GM19351 (cell line): ENCODE data around the gene WSCD1.

Source experiments
- ATAC-seq: cut with Tn5 transposase; IDR thresholded peaks from one replicate; pipeline ENCODE4 v1.9.1; 2021; ENCODE audit warnings: mild to moderate bottlenecking, moderate library complexity; ENCODE audit not compliant: unreplicated experiment

WSCD1 gene

DNA sequence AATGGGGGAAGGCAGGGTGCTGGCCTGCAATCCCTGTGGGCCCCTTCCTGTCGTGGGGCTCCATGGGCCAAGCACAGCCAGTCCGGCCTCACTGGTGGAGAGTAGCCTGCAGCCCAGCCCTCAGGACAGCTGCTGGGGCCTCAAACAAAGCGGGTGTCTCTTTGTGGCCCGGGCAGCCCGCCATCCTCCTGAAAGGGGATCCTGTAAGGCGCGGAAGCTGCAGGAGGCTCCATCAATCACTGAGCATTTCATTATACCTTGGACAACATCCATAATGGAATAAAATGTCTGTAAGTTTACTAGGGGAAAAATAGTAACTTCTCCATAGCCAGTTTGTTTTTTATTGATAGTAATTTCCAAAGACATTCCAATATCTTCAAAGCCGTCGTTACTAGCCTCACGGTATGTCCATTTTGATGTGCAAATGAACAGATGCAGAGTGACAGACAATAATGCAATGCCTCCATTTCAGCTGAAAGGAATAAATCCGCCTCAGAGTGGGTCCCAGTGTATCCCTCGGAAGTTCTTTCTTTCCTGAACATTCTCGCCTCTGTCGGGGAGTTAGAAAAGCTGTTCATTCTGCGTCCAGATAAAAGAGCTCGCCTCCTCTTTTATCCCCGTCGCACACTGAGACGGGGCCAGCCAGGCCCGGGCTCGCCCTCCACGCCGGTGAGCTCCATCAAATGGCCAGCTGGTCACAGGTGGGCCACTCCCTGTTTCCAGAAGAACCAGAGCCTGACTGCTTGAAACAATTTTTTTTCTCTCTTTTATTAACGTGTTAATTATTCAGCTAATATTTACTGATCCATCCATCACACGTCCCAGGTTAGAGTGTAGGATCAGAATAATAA lies 14.4 kb downstream of the WSCD1 start:
- ATAC-seq = no peak

DNA sequence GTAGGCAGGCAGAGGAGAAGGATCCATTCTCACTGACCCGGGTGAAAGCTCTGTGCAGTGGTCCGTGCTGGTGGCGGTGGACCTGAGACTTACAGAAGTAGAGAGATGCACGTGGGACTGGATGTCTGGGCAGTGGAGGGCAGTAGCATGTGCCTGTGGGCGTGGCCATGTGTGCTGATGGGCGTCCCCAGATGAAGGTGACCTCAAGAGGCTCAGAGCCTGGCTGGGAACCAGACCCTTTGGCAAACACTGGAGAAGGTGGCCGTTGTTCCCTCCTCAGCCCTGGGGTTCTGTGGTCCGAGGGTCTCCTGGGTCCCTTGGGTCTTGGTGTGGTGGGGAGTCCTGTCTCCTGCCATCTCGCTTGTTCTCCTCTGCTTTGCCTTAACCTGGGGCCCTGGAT lies 15.6 kb downstream of the WSCD1 start:
- no peak for ATAC-seq

GRCh38 chr17:6086603-6087400 lies 16.6 kb downstream of the WSCD1 start:
- ATAC-seq = no peak

DNA sequence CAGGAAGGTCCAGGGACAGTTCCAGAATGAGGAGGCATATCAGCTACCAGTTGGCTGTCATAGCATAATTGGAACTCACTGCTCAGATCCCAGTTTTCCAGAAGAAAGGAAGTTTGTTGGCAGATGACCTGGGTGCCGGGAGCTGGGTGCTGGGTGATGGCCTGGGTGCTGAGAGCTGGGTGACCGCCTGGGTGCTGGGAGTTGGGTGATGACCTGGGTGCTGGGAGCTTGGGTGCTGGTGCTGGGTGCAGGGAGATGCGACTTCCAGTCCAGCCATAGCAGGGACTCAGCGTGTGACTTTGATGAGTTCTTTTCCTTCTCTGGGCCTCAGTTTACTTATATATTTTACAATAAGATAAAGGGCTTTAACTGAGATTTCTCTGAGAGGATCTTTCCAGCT lies 18.0 kb downstream of the WSCD1 start:
- ATAC-seq = no peak

- no peak for ATAC-seq
Measured at GRCh38 chr17:6090253-6090652, 20.1 kb downstream of the WSCD1 start.

GRCh38 chr17:6092182-6092902 lies 22.2 kb downstream of the WSCD1 start:
- ATAC-seq = no peak

DNA sequence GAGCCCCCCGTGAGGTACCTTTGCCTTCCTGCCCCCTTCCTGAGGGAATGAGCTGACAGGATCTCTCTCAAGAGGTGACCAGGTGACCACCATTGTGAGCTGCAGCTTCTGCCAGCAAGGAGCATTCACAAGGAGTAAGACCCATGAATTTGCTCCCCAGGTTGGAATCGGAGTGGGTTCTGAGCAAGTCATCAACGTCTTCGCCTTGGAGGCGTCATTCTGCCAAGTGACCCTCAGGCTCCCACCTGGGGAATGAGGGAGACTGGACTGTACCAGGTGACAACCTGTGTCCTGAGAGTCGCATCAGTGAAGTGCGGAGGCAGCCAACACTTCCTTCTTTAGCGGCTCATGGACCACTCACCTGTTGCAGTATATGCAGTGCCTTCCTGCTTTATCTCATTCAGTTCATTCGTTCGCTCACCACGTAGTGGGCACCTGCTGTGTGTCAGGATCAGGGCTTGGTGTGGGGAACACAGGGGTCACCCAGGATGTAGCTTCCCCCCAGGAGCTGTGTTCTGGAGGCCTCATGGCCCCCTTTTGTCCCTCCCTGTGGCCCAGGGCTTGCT lies 22.8 kb downstream of the WSCD1 start:
- ATAC-seq = no peak

DNA sequence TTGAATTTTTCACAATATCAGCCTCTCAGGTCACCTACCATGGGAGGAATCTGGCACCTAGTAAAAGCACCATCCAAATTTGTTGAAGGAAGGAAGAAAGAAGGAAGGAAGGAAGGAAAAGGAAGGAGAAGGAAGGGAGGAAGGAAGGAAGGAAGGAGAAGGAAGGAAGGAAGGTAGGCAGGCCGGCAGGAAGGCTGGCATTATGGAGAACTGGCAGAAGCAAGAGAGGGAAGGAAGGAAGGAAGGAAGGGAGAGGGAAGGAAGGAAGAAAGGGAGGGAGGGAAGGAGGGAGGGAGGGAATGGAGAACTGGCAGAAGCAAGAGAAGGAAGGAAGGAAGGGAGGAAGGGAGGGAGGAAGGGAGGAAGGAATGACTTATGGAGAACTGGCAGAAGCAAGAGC lies 24.3 kb downstream of the WSCD1 start:
- no peak for ATAC-seq

GRCh38 chr17:6094926-6095325 lies 24.7 kb downstream of the WSCD1 start:
- no peak for ATAC-seq

DNA sequence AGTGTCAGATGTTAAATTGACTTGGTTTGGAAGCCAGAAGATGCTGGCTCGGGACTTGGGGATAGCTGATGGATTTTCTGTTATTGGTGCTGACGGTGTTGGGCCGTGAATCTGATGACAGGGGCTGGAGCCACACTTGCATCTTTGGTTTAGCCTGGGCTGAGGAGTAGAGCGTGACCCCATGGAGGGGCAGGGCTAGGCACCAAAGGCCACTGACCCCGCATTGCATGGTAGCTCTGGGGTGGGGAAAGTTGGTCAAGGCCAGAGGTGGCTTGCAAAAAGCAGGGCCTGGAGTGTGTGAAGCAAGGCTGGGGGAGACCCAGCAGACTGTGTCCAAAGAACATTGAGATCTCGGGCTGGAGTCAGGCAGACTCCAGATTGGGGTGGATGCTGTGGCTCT lies 25.3 kb downstream of the WSCD1 start:
- no peak for ATAC-seq

GRCh38 chr17:6096201-6097004 lies 26.2 kb downstream of the WSCD1 start:
- ATAC-seq = no peak

DNA sequence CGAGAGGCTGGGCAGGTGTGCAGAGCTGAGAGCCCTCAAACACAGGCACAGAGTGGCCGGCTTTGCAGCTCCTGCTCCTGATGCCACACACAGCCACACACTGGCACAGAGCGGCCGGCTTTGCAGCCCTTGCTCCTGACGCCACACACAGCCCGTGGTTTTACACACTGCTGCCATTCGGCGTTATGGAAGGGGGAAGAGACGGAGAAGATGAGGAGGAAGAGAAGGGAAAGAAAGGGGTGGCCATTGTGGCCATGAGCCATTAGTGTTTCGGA lies 26.8 kb downstream of the WSCD1 start:
- ATAC-seq = no peak

DNA sequence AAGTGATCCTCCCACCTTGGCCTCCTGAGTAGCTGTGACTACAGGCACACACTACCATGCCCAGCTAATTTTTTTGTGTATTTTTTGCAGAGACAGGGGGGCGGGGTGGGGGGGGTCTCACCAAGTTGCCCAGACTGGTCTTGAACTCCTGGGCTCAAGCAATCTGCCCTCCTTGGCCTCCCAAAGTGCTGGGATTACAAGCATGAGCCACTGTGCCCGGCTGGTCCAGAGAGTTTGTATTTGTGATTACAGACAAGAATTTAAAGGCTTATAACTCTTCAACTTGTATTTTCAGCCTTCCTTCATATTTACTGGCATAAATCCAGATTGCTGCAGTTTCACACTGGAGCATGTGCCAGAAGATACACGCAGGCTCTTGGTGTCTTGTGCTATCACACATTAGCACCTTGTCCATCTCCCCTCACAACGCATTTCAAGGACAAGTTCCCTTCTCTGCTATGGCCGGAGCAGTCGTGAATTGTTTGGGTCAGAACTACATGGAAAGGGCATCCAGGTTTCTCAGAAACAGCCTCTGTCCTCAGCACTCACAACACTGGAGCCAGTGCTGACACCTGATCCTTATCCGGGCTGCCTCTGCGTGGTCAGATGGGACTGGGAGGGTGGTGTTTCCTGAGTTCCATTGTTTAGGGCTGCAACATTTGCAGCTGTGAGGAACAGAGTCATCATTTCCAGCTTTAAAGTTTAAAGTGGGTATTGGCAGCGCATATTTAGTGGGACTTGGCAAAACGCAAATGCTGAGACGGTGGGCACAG lies 28.1 kb downstream of the WSCD1 start:
- ATAC-seq = no peak

- ATAC-seq = no peak
Measured at GRCh38 chr17:6098823-6099180, 28.6 kb downstream of the WSCD1 start.

GRCh38 chr17:6099492-6099891 lies 29.3 kb downstream of the WSCD1 start:
- no peak for ATAC-seq

GRCh38 chr17:6100146-6100545 lies 30.0 kb downstream of the WSCD1 start:
- ATAC-seq = no peak

DNA sequence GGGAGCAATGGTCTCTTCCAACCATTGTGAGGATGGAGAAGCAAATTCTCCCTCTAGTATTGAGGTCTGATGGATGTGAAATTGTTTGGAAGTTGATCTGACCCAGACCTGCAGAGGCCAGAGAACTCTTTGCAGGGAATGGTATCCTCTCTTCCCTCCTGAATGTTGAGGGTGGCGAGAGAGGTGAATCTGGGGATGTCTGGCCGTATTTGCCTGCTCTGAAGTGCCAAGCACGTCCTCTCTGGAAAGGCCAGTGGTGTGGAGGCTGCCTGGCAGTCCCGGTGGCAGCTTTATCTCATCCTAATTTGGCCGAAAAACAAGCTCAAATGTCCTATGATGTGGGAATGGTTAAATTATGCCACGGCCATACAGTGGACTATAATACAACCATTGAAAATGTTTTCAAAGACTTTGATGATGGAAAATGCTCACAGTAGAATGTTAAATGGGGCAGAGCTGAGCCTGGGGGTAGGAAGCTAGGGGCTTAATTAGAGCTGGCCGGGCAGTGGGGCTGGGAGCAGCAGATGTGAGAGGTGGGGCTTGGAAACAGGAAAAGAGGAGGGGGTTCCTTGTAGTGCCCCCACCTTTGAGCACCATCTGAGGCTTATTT lies 30.8 kb downstream of the WSCD1 start:
- ATAC-seq = no peak

DNA sequence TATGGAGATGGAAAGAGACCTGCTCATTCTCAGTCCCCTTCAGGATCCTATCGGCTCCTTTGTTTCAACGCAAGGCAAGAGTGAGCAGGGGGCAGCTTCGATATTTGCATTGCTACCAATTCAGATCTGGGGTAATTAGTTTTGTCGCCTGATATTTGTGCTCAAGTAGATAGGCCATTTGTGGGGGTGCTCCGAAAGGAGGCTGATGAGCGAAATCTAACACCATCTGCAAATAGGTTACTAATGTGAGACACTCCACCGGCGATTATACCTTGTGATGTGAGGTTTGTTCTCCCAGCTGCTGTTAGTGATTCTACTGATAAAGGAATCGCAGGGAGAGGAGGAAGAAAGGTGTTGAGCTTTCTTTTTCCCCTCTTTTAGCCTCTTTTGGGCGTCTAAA lies 31.5 kb downstream of the WSCD1 start:
- no peak for ATAC-seq

DNA sequence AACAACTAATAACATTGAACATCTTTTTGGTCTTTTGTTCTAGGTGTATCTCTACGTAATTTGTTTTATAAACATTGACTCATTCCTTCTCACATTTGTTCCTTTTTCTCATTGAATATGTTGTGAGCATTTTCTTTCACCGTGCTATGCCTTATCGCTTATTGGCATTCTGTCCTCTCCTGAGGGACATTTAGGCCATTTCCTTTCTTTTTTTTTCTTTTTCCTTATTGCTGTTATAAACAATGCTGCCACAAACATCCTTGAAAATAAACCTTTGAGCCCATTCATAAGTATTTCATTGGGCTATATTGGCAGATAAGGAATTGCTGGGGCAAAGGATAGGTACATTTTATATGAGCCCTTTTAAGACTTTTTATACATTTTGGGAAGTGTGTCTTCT lies 32.4 kb downstream of the WSCD1 start:
- ATAC-seq = no peak
